GM21528 (cell line): ENCODE measurements around the gene WASF1.
"Not testable (repeated sequence)": the region's sequence is repeated elsewhere in the genome, so short reads cannot be mapped to it uniquely, and the experiment has no call there.

Source experiments
- ATAC-seq: cut with Tn5 transposase; IDR thresholded peaks from one replicate; pipeline ENCODE4 v1.9.1; 2021; ENCODE audit warnings: mild to moderate bottlenecking, moderate library complexity; ENCODE audit not compliant: unreplicated experiment, low FRiP score

WASF1 gene

DNA sequence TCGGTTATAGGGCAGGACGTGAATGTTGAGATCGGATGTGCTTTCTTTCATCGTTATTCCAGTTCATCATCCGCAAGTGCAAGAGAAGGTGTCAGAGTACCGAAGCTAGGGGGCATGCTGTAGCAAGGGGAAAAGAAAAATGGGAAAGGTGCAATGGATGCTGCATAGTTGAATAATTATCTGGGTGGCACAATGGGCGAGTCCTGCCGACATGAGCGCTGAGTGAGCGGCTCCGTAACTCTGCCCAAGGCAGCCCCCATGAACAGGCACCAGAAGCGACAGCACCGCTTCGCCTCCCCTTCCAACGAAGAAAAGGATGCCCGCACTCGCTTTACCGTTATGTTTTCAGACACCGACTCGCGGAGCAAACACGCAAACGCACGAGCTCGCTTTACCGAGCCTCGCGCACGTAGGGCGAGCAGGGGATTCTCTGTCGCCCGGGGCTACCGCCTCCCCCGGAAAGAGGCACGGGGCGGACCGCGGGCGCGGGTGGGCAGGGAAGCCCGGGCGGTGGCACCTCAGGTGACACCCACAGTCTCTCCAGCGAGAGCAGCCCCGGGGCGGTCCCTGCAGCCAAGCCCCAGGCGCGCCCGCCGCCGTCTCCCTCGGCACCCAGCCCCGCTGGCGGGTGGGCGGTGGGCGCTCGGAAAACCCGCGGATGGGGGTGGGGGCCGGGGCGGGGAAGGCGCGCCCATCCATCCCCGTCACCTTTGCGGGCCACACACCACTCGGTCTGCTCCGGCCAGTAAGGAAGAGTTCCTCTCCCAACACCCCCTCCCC is 654 bp downstream of the WASF1 start:
- no peak for ATAC-seq

DNA sequence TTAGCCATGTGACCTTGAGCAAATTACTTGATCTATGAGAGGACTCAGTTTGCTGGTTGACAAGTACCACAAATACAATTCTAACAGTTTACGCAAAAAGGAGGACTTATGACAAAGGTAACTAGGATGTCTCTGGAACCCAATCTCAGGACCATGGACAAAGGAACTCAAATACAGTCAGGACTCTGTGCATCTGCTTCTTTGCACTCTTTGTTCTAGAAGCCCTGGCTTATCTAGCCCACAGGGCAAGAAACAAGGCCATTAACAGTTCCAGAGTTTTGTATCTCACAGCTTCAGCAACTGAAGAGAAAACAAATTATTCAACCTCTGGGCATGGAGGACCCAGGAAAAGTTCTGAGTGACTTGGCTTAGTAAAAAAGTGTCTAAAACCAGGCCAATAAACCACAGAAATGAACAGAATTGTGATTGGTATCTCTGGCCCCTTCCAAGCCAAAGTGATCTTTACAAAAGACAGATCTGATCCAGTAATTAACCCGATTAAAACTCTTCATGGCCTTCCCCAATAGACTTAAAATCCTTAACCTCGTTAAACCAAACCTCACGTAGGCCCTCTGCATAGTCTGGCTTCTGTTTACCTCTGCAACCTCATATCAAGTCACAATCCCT is 5.9 kb downstream of the WASF1 start:
- ATAC-seq, result no peak

DNA sequence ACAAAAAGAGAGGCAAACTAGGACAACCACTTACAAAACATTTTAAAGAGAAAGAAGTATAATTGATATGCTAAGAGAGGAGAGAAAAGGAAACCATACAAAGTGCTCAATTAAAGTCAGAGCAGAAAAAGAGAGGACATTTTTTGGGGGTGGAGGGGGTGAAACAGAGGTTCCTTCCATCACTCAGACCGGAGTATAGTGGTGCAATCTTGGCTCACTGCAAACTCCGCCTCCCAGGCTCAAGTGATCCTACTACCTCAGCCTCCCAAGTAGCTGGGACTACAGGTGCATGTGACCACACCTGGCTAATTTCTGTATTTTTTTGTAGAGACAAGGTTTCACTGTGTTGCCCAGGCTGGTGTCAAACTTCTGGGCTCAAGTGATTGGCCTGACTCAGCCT is 9.4 kb downstream of the WASF1 start:
- no peak for ATAC-seq

DNA sequence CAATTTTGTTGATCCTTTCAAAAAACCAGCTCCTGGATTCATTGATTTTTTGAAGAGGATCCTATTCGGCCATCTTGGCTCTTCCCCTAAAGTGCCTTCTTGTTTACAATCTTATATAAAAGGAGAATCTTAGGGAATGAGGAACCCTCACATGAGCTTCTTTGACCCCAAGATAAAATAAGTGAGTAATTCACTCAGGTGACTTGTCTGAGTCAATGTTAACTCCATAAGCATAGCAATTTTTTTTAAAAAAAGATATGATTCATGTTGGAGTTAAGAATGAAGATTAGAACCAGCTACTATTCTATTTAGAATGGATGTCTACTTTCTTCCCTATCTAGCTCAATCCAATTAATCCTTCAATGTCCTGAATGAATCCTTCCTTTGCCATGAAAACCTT is 21.0 kb downstream of the WASF1 start:
- no peak for ATAC-seq

DNA sequence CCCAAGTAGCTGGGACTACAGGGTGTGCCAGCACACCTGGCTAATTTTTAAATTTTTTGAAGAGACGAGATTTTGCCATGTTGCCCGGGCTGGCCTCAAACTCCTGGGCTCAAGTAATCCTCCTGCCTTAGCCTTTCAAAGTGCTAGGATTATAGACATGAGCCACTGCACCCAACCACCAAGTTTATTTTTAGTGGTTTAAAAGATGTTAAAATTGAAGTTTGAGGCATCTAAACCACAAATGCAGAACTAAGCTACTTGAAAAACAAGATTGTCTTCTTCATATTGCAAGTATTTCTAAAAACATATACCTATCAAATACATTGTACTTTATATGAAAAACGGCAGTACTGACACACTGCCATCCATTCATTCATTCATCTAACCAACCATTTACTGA is 31.6 kb downstream of the WASF1 start:
- no peak for ATAC-seq

DNA sequence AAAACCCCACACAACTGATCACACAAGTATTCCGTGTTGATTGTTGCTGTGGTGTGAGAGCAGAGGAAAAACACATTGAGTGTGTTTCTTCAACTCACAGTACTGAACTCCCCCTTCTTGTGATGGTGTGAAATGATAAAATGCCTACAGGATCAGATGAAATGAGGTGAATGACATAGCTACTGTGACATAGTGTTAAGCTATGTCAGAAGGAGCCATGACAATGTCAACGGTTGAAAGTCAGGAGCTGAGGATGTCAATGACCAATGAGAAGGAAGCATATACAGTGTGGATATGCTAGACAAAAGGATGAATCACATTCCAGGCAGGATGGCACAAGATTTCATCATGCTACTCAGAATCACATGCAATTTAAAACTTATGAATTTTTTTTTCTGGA is 38.8 kb downstream of the WASF1 start:
- ATAC-seq, result no peak

DNA sequence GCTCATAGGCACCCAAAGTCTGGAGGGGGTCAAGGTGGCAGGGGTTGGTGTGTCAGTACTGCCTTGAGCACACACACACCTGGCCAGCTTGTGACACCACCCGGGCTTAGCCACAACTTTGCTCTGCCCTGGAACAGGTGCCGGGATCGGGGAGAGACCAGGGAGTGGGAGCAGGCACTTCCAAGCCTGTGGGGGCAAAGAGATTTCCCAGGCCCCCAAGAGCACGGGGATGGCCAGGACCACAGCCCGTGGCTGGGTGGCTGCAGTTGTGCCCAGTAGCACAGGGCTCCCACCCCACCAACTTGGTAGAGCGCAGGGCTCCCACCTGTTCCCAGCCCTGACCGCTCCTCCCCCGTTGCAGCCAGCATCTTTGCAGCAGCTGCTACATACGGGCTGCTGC is 40.4 kb downstream of the WASF1 start:
- ATAC-seq, result no peak

DNA sequence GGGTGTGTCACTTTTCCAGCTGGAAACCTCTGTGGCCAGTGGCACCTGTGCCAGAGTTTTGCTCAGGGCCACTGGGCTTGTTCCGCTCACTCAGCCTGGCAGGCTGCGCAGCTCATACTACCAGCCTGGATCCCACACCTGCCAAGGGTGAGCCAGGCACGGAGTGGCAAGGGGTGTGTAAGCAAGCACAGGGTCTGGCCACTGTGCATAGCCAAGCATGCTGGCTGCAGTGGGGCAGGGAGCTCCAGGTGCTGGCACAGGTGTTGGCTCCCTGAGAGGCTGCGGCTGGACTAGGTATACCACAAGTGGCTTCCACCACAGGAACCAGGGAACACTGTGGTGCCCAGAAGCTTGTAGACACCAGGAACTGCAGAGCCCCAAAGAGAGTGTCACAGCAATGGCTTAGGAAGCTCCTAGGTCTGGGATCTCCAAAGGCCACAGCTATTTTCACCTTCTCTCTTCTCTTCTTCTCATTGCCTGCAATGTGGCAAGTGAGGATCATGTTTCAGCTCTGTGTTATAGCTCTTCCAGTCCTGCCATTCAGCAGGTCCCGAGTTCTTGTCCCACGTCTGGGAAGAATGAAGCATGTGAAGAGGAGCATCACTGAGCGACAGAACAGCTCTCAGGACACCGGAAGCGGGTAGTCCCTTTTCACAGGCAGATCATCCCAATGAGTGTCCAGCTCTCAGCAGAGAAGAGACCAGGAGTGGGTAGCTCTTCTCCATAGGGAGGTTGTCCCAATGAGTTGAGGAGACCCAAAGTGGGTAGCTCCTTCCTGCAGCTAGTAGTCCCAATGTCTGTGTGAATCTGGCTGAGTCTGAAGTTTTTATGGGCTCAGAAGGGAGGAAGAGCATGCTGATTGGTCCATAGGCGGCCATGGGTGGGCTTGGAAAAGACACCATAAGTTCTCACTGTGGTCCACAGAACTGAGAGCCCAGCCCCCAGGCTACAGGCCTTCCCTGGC is 41.3 kb downstream of the WASF1 start:
- no peak for ATAC-seq

DNA sequence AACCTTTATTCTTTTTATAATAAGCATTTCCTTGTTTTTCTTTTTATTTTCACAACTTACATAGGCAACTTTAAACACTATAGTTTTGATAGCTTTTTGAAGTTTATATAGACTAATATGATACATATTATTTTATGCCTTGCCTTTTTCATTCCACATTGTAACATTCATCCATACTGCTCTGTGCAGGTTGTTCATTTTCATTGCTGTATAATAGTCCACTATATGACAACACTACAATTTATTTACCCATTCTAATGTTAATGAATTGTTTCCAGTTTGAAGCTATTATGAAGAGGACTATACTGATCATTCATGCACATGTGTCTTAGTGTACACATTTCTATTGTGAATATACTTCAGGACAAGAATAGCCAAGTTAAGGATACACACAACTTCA is 49.1 kb downstream of the WASF1 start:
- no peak for ATAC-seq

DNA sequence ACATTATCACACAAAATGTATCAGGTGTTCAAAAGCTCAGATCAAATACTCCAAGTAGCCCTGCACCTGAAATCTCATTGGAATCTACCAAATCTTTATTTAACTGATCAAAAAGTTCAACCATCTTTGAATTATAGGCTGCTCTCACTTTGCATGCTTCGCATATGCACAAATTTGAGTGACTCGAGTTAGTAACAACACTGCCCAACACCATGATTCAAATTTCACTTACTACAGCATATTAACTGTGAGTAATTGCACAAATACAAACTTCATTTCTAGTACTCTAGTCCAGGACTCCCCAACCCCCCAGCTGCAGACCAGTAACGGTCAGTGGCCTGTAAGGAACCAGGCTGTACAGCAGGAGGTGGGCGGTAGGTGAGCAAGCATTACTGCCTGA is 51.1 kb downstream of the WASF1 start:
- ATAC-seq, result no peak

DNA sequence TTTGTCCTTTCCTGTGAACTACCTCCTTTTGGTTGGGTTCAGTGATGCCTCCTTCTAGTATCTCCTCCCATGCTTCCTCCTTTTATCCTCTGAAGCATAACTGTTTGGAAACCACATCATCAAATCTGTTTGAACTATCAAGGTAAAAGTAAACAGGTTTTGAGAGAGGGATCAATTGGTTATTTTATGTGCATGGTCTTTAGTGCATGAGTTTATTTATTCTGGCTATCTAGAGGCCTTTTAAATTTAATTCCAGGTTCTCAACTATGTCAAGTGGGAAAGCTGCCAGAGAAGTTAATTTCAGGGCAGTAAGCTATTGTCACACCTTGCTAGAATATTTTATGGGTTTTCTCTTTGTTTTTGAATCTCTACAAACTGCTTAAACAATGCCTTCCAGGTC is 54.1 kb downstream of the WASF1 start:
- ATAC-seq, result no peak

DNA sequence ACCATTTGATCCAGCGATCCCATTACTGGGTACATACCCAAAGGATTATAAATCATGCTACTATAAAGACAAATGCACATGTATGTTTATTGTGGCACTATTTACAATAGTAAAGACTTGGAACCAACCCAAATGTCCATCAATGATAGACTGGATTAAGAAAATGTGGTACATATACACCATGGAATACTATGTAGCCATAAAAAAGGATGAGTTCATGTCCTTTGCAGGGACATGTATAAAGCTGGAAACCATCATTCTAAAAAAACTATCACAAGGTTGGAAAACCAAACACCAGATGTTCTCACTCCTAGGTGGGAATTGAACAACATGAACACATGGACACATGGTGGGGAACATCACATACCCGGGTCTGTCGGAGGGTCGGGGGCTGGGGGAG is 57.8 kb downstream of the WASF1 start:
- not testable (repeated sequence) for ATAC-seq

DNA sequence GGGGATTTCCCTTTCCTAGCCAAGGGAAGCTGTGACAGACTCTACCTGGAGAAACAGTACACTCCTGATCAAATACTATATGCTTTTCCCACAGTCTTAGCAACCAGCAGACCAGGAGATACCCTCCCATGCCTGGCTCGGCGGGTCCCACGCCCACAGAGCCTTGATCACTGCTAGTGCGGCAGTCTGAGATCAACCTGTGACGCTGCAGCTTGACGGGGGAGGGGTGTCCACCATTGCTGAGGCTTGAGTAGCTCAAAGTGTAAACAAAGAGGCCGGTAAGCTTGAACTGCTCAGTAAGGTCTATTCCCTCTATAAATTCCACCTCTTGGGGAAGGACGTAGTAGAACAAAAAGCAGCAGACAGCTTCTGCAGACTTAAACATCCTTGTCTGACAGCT is 63.2 kb downstream of the WASF1 start:
- ATAC-seq, result no peak

DNA sequence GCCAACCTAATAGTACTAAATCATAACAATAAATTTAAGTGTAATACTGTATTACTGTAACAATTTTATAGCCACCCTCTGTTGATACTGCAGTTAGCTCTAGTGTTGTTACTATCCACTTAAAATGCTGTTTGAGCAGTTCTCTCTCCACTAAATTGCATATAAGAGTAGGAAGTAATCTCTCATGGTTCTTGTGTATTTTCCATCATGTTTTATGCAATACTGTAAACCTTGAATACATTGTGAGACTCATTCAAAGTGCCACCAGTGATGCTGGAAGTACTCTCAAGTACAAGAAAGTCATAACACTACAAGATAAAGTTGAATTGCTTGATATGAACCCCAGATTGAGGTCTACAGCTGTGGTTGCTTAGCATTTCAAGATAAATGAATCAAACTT is 65.5 kb downstream of the WASF1 start:
- ATAC-seq, result no peak

DNA sequence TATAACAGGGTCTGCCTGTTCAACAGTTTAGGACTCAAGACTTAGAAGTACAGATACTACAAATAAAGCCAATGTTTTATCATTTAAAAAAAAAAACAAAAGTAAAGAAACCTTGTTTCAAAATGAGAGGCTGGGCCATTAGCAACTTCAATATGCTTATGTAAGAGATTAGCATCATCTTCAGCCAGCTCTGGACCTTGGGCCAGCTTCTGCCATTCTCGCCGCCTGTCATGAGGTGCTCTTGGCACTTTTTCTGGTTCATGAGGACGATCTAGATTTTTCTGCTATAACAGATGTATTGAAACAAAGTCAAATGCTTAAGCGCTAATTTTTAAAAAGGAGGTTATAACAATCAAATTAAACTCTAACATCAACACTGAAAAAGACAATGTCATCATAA is 74.2 kb downstream of the WASF1 start:
- ATAC-seq, result no peak

DNA sequence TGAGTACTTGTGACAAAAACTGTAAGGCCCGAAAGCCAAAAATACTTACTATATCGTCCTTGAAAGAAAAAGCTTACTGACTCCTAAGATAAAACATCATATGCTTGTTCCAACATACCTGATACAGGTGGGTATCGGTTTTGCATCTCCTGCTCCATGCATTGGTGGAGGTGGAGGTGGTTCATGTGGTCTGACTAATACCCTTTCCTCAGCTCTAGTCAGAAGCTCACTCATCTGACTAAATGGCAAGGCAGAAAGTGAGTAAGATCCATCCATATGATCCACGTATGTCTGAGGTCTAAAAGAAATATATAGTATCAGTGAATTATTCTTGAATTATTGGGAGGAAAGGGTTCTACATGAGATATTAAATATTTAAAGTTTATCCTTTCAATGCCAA is 76.2 kb downstream of the WASF1 start:
- ATAC-seq, result no peak

DNA sequence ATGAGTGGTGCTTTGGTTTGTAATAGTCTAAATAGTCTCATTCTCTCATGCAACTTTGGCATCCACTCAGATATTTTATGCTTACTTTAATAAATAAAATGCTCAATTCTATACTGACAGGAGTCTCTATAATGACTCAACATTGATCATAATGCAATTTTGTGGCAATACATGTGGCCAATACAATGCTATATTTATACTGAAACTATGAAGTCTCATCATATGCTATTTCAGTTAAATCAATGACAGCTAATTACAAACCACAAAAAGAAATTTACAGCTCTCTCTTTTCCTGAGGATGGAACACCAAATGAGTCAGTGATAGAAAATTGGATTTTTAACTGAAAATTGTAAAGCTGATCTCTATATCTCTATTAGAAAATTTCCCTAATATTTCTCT is 77.1 kb downstream of the WASF1 start:
- no peak for ATAC-seq

DNA sequence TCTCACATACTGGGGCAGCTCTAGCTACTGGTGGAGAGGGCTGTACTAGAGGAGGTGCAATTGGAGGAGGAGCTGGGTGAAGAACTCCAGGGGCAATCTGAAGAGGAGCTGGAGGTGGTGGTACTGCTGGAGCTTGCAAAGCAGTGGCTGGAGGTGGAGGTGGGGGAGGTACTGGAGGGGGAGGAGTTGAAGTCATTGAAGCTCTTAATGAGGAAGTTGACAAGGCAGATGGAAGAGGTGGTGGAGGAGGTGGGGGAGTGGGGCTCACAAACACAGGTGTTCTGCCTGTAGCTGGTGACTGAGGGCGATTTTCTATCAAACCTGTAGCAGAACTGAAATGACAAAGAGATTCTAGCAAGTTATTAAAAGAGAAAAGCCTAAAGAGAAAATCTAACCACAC is 77.6 kb downstream of the WASF1 start:
- no peak for ATAC-seq

DNA sequence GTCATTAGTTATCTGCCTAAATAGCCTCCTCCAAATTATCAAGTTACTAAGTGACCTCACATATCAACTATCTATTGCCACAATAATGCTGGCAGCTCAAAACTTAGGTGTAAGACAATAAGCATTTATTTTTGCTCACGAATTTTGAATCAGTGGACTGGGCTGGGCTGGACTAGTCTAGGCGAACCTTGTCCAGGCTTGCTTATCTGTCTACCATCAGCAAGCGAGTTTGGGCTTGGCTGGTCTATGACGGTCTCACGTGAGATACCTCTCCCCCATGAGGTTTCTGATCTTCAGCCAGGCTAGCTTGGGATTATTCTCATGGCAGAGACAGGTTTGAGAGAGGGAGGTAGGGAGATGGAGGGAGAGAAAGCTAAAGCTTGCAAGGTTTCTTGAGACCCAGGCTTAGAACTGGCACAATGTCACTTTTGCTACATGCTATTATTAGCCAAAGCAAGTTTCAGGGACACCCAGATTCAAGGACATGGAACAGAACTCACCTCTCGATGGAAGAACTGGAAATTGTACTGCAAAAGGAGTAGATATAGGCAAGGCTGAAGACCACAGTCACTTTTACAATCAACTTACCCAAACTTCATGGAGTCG is 80.9 kb downstream of the WASF1 start:
- no peak for ATAC-seq

DNA sequence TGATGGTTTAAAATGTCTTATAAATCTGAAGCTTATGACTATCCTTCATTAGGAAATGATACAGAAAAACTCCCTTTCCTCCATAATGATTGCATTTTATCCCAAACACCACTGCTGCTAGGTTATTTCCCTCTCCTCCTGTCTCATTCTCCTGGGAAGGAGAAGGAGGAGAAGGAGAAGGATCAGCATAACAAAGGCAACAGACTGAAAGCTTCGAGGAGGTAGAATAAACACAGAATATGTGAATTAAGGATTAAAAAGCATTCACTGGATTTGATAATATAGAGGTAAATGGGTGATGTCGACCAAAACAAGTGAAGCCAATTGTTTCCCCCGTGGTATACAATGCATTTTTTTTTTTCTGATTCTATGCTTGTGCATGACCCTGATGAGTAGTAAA is 82.0 kb downstream of the WASF1 start:
- no peak for ATAC-seq

DNA sequence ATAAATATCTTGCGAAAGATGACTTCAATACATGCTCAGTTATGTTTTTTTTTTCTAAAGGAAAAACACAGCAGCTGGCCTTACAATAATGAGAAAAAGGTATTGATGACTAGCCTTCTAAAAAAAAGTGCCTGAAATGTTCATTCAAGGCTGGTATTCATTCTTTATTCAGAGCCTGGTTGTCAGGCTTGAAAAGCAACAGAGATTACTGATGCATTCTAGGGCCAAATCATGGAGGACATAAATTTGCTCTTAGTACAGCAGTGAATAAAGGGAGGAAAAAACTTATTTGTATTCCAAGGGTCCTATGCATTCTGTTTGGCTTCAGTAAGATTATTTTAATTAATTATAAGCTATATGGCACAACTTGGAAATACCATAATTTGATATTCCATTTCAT is 83.5 kb downstream of the WASF1 start:
- ATAC-seq, result no peak
